ENCODE measurements around the gene PTPRS. TPM values are rescaled to one million over a fixed set of nuclear protein-coding genes. Genes with fewer than 3 reads are reported as not detected.
A peak's percentile ranks its signal among the peaks of the same experiment; 100 is the strongest.

The PTPRS gene
- total and polyA plus RNA-seq, 2 of the 8 experiments (the other 6 are each of a cell fraction or from before 2014, with no cell fraction given), result 96.8 to 223 TPM

DNA sequence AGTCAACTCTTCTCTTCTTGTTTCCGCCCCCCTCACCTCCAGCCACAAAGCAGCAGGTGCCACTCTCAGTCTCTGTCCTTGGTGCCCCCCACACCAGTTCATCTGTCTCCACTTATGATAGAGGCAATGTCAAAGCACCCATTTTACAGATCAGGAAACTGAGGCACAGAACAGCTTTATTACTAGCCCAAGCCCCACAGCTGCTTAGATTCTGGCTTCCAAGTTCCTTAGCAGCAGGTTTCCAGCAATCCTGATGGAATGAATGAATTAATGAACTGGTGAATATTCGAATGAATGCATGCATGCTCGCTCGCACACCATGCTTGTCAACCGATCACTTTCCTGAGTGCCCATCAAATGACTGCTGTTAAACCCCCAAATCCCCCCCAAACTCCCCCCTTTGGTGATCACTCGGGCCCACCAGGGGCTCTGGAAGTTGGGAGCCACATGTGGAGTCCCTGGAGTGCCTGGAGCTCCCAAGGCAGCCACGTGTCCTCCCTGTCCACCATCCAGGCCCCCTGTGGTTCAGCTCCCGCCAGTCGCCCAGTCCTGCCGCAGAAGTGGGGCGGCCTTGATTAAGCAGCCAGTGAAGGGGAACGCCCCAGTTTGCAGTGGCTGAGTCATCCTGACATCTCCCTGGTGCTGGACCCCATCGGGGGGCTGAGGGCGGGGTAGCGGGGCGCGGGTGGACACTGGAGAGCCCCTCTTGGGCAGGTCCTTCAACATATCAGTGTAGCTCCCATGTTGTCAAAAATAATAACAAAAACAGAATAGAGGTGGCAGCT, 6.8 kb downstream of the PTPRS start:
- Histone ChIP-seq H3K56ac (replicated peaks; ENCODE audit: insufficient read length, low read depth, low read length) (no peak overlapping the region), H3K23ac (ENCODE audit: insufficient read length) (no peak overlapping the region), H2BK15ac (ENCODE audit: low read length) (no peak overlapping the region), H3K23me2 (ENCODE audit: low read depth, low read length) (no peaks in the 10 kb centered on the region; the same call in 1 of the 2 replicates), H3K4me2 (ENCODE audit: insufficient read depth in 1 of 2, low read depth in 2 of 2, low read length in 2 of 2) (no peak overlapping the region), H3K9ac (replicated peaks in 1 of 4; ENCODE audit: extremely low read depth in 1 of 4, low read depth in 3 of 4, low read length in 3 of 4) (no peak overlapping the region), H2AFZ (ENCODE audit: low read length) (no peak overlapping the region), H4K5ac (ENCODE audit: insufficient read length, low read depth, low read length) (no peak overlapping the region), H3K27me3 (replicated peaks in 1 of 4; ENCODE audit: control insufficient read depth in 3 of 4, extremely low read depth in 1 of 4, insufficient read depth in 3 of 4, low read length in 3 of 4) (no peaks in the 10 kb centered on the region), H3K4ac (replicated peaks; ENCODE audit: insufficient read length, low read depth, low read length) (no peak overlapping the region), H3K18ac (ENCODE audit: extremely low read depth, low read length) (no peak overlapping the region; the same call in 1 of the 2 replicates), H2BK5ac (ENCODE audit: low read depth, low read length) (no peak overlapping the region), H3K36me3 (ENCODE audit: control insufficient read depth in 2 of 4, insufficient read depth in 4 of 4, low read length in 3 of 4) (0 out of 8 replicates have a peak, but pooled peaks cover 0 to 3% (median 0%) of the 10 kb centered on the region in 4 experiments), H2BK120ac (replicated peaks; ENCODE audit: low read depth, low read length) (no peak overlapping the region), H3K79me2 (ENCODE audit: control insufficient read depth in 1 of 2, insufficient read depth in 2 of 2, low read length in 2 of 2) (peaks cover 12 to 94% of the 10 kb centered on the region in 2 experiments), H3K27ac (ENCODE audit: low read depth, low read length) (no peak overlapping the region), H4K91ac (replicated peaks; ENCODE audit: insufficient read length, low read length) (no peak overlapping the region), H3K79me1 (ENCODE audit: low read depth, low read length) (peaks cover 28% of the 10 kb centered on the region), H3K4me3 (ENCODE audit: extremely low read depth in 1 of 4, insufficient read depth in 2 of 4, low read depth in 3 of 4, low read length in 4 of 4) (no peak overlapping the region), H4K8ac (ENCODE audit: extremely low read depth, insufficient read depth, low read length) (no peak overlapping the region), H2BK20ac (ENCODE audit: low read length) (no peak overlapping the region), H3K14ac (ENCODE audit: insufficient read length) (no peak overlapping the region), H3K9me3 (ENCODE audit: insufficient read depth in 2 of 2, low read depth in 1 of 2, low read length in 1 of 2) (no peaks in the 10 kb centered on the region), H3K4me1 (replicated peaks in 1 of 4; ENCODE audit: control insufficient read depth in 3 of 4, insufficient read depth in 4 of 4, low read length in 3 of 4) (peaks cover 2 to 19% (median 11%) of the 10 kb centered on the region in 4 experiments), H2AK5ac (ENCODE audit: low read depth, low read length) (no peak overlapping the region), H2BK12ac (ENCODE audit: low read depth, low read length) (no peak overlapping the region), H4K20me1 (replicated peaks in 1 of 2; ENCODE audit: control insufficient read depth in 1 of 2, insufficient read depth in 2 of 2, low read length in 2 of 2) (peaks cover 53% of the 10 kb centered on the region in 2 experiments)
- CTCF ChIA-PET (ENCODE audit: partially characterized antibody), result interaction anchor here (0.6 to 1.7 kb wide), 7 partner anchors 9 to 634 kb away, joined by 3 to 8 read pairs (median 4); no protein-coding TSS in a partner anchor
- POLR2A ChIA-PET (ENCODE audit: partially characterized antibody), result interaction anchor here (1.7 kb wide), 1 partner anchor 18 kb away, joined by 5 read pairs; no protein-coding TSS in a partner anchor
- DNase-seq (ENCODE audit: low read depth in 1 of 2, low spot score in 2 of 2), result no peak
- no peak for TF ChIP-seq BACH1 (IDR thresholded peaks at IDR 0.05; ENCODE audit: low read length)
- no peak for TF ChIP-seq JUND (IDR thresholded peaks at IDR 0.05; ENCODE audit: low read length)
- no peak for TF ChIP-seq TBP (IDR thresholded peaks at IDR 0.05; ENCODE audit: low read depth, low read length)
- TF ChIP-seq, protein P1, sequence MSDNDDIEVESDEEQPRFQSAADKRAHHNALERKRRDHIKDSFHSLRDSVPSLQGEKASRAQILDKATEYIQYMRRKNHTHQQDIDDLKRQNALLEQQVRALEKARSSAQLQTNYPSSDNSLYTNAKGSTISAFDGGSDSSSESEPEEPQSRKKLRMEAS (IDR thresholded peaks at IDR 0.05), result no peak
- 0 out of 2 replicates have a peak, but pooled peaks have one; percentile 16 for TF ChIP-seq KDM1A (IDR thresholded peaks at IDR 0.05; ENCODE audit: borderline replicate concordance, low read length)
- no peak for FAIRE-seq
- 93% methylated on average over 17 of the region's 17 CpGs; no CpG with 5 or more reads in 1 of the 2 experiments for WGBS, 2 experiments (ENCODE audit: extremely low coverage in 1 of 2, insufficient coverage in 1 of 2, insufficient read length in 1 of 2, insufficient replicate concordance in 2 of 2, low coverage in 1 of 2, low lambda C conversion rate in 2 of 2, missing lambda C conversion rate in 1 of 2)

Data from H1 (cell line).